Memory B cell (primary cell): ENCODE data around the gene RPL22.

Experiments
- ATAC-seq: fragments of 150-1000 bp; cut with Tn5 transposase; 2 replicates; pipeline ENCODE4 v1.10.0; 2021; ENCODE audit warnings: low read depth, mild to moderate bottlenecking, moderate library complexity
- DNase-seq, 2 donors: peaks; one replicate each; pipeline ENCODE4 v3.0.0; 2022; ENCODE audit warnings: low spot score in 2 of 2
- H3K27ac Mint-ChIP-seq: one replicate; pipeline ENCODE4 v1.8.0; 2022; ENCODE audit warnings: mild to moderate bottlenecking, moderate library complexity, mixed read lengths
- H3K27me3 Mint-ChIP-seq: one replicate; pipeline ENCODE4 v1.8.0; 2022; ENCODE audit warnings: mixed read lengths
- H3K36me3 Mint-ChIP-seq: one replicate; pipeline ENCODE4 v1.8.0; 2022; ENCODE audit warnings: mild to moderate bottlenecking, mixed read lengths
- H3K4me1 Mint-ChIP-seq: one replicate; pipeline ENCODE4 v1.8.0; 2022; ENCODE audit warnings: mixed read lengths
- H3K4me3 Mint-ChIP-seq: one replicate; pipeline ENCODE4 v1.8.0; 2022; ENCODE audit warnings: mild to moderate bottlenecking, moderate library complexity, mixed read lengths
- H3K9me3 Mint-ChIP-seq: one replicate; pipeline ENCODE4 v1.8.0; 2022; ENCODE audit warnings: mixed read lengths

Gene RPL22

GRCh38 chr1:6202256-6202655 is 2.9 kb upstream of the RPL22 start:
- no peak for DNase-seq
- no peak for ATAC-seq
- H3K4me3 Mint-ChIP-seq, result no peak overlapping the region
- H3K27me3 Mint-ChIP-seq, result peaks cover 5% of the 10 kb centered on the region
- H3K27ac Mint-ChIP-seq, result no peak overlapping the region
- peaks cover 2% of the 10 kb centered on the region for H3K9me3 Mint-ChIP-seq
- H3K36me3 Mint-ChIP-seq, result peaks cover 9% of the 10 kb centered on the region
- peaks cover 24% of the 10 kb centered on the region for H3K4me1 Mint-ChIP-seq

GRCh38 chr1:6200188-6200809 is 904 bp upstream of the RPL22 start:
- H3K36me3 Mint-ChIP-seq, result peaks cover 17% of the 10 kb centered on the region
- no peak for ATAC-seq
- peaks cover 27% of the 10 kb centered on the region for H3K4me1 Mint-ChIP-seq
- peaks cover 1% of the 10 kb centered on the region for H3K27me3 Mint-ChIP-seq
- peak overlapping the region; percentile 24 for H3K27ac Mint-ChIP-seq
- H3K4me3 Mint-ChIP-seq, result peak overlapping the region; percentile 95
- peaks cover 2% of the 10 kb centered on the region for H3K9me3 Mint-ChIP-seq
- DNase-seq, result no peak

DNA sequence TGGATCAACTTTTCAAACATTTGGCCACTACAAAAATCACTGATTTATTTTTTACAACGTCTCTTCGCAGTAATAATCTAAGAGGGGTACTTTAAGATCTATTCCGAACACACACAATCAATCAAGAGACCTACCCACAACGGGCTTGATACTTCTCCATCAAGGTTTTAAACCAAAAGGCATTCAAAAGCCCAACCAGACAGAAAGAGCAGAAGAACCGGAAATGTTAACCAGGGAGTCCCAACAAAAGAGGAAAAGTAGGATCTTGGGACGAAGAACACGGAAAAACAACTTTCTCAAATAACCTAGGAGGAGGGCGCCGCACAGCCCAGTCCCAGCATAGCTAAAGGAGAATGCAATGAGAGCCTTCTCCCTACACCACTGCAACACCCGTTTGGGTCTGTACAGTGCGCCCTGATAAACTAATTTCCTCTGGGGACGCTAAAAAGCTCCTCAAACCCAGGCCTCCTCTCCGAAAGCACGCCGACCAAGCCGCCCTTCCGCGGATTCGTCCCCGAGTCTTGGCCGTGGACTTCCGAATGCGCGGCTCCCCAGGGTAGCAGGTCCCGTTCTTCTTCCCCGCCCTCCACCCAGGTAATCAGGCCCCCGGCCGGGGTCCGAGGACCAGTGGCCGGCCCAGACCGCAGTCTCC is 623 bp downstream of the RPL22 start:
- peaks cover 2% of the 10 kb centered on the region for H3K9me3 Mint-ChIP-seq
- H3K27ac Mint-ChIP-seq, result peak overlapping the region; percentile 95

DNA sequence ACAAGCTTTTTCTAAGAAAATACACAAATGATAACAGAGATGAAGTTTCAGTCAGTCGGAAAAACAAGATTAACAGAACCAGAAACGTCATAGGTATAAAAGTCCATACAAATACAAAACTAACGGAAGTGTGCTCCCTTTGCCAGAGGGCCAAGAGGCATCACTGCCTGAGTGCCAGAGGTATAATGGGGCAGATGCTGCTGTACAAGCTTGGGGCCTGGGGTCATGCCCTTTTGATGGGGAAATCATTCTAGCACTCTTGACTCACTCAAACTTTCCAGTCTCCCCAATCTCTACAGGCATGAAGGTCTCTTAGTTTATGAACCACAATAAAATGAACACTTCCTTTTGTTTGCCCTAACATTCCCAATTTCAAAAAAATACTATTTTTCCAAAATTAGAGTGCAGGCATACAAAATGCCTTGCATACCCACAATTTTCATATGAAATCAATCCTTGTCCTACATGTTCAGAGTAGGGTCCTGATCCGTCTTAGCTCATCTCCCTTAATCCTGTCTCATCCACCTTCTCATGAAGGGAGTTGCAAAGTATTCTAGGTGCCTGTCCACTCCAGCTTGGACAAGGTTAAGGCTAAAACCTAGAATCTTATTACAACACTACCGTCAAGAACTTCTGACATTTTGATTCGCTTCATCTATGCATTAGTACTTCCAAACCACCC is 1.5 kb downstream of the RPL22 start:
- ATAC-seq (no peak), DNase-seq (no peak)
- Mint-ChIP-seq H3K27ac (peak overlapping the region; percentile 95), H3K27me3 (no peaks in the 10 kb centered on the region), H3K9me3 (peaks cover 2% of the 10 kb centered on the region), H3K4me1 (peaks cover 28% of the 10 kb centered on the region), H3K4me3 (peak overlapping the region; percentile 95), H3K36me3 (peaks cover 19% of the 10 kb centered on the region)

More for the DNA sequence above, 623 bp downstream of the RPL22 start:
- DNase-seq, result no peak
- Mint-ChIP-seq H3K4me3 (peak overlapping the region; percentile 95), H3K36me3 (peaks cover 17% of the 10 kb centered on the region), H3K4me1 (peaks cover 27% of the 10 kb centered on the region), H3K27me3 (no peaks in the 10 kb centered on the region)
- ATAC-seq, result peak; percentile 5

GRCh38 chr1:6191968-6192367 is 7.4 kb downstream of the RPL22 start:
- Mint-ChIP-seq H3K4me1 (peaks cover 15% of the 10 kb centered on the region), H3K4me3 (no peak overlapping the region), H3K9me3 (no peaks in the 10 kb centered on the region), H3K27me3 (no peaks in the 10 kb centered on the region), H3K27ac (no peak overlapping the region), H3K36me3 (peaks cover 23% of the 10 kb centered on the region)
- ATAC-seq (no peak), DNase-seq (no peak)

- peaks cover 28% of the 10 kb centered on the region for H3K36me3 Mint-ChIP-seq
- no peak for ATAC-seq
- peaks cover 14% of the 10 kb centered on the region for H3K4me1 Mint-ChIP-seq
- H3K4me3 Mint-ChIP-seq, result no peak overlapping the region
- no peak for DNase-seq
- H3K27ac Mint-ChIP-seq, result no peak overlapping the region
- H3K27me3 Mint-ChIP-seq, result no peaks in the 10 kb centered on the region
- H3K9me3 Mint-ChIP-seq, result no peaks in the 10 kb centered on the region
Measured at GRCh38 chr1:6188466-6188865, 10.9 kb downstream of the RPL22 start.

DNA sequence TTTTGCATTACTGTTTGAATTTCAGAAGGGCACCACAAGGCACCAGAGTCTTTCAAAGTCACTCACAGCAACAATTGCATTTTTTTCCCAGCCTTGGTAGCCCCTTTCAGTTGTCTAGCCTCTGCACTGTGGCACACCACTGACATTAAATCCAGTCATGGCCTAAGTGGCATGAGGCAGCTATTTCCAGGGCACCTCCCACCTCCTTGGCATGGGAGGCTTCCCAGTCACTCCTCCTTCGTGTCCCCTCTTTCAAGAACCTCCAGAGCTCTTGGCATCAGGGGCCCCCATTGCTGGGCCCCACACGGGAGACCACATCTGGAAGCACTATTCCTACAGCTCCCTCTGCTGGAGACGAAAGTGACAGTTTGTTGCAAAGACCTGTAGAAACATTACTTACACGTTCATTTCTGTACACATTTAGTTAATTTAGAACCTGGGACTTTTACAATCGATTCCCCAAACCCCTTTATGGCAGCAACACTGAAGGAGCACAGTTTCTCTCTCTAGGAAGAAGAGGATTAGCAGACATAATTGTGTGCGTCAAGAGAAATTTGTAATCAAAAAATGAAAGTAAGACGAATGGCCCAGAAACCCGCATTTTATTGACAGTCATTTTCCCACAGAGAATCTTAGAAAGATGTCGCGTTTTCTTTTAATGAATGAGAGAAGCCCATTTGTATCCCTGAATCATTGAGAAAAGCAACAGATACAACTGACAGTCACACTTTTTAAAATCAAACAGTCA is 13.6 kb downstream of the RPL22 start:
- ATAC-seq, result no peak

DNA sequence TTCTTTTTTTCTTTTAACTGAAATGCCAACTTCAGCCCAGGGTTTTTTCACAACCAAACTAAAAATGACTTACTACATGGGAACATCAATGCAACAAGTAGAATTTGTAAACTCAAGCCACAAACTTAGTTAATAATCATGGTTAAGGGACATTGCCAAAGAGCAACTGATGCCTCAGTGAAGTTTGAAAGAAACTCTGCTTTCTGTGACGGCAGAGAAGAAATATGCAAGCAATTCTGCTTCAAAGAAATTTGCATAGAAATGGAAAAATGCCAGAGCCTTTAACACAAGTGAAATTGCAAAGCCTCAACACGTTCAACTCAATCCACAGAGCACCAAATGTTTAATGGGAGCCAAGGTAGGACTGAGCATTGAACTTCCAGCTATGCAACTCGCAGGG is 14.2 kb downstream of the RPL22 start:
- H3K9me3 Mint-ChIP-seq, result no peaks in the 10 kb centered on the region
- DNase-seq (no peak), ATAC-seq (no peak)
- H3K27me3 Mint-ChIP-seq, result peaks cover 4% of the 10 kb centered on the region
- no peak overlapping the region for H3K27ac Mint-ChIP-seq
- H3K4me1 Mint-ChIP-seq, result peaks cover 19% of the 10 kb centered on the region
- no peak overlapping the region for H3K4me3 Mint-ChIP-seq
- peaks cover 20% of the 10 kb centered on the region for H3K36me3 Mint-ChIP-seq

More for the DNA sequence above, 13.6 kb downstream of the RPL22 start:
- H3K4me1 Mint-ChIP-seq, result peaks cover 20% of the 10 kb centered on the region
- H3K27me3 Mint-ChIP-seq, result peaks cover 4% of the 10 kb centered on the region
- H3K4me3 Mint-ChIP-seq, result no peak overlapping the region
- H3K9me3 Mint-ChIP-seq, result no peaks in the 10 kb centered on the region
- peaks cover 21% of the 10 kb centered on the region for H3K36me3 Mint-ChIP-seq
- H3K27ac Mint-ChIP-seq, result no peak overlapping the region
- DNase-seq, result no peak

DNA sequence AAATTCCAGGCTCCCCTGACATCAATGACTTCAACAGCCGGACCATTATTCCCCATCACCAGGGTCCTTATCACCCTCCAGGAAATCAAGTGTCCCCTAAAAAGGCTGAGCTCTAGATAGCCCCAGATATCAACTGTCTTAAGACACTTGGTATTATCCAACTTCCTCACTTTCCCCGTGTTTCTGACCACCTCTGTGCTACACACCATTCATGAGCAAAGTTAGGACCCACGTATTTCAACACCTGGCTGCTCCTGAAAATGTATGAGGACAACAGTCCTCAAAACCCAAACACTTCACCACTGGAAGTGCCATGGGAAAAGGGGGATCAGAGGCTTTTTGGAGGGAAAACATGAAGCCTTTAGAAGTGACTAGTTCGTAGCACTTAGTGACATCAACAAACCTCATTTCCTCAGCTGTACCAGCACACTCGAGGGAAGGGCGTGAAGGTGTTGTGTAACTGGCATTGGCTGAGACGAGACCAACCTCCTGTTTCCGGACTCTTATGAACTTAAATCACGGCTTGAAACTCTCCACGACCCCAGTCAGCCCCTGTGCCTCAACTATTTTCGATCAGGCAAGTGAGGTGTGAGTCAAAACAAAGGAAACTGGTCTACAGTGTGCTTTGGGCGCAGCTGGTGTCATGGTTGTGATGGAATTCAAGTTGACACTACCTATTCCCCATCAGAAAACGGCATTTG is 15.2 kb downstream of the RPL22 start:
- no peak for DNase-seq
- Mint-ChIP-seq H3K4me1 (peaks cover 17% of the 10 kb centered on the region), H3K4me3 (no peak overlapping the region), H3K36me3 (peaks cover 17% of the 10 kb centered on the region), H3K27me3 (peaks cover 4% of the 10 kb centered on the region), H3K27ac (no peak overlapping the region), H3K9me3 (no peaks in the 10 kb centered on the region)
- no peak for ATAC-seq

- peaks cover 16% of the 10 kb centered on the region for H3K4me1 Mint-ChIP-seq
- H3K27ac Mint-ChIP-seq, result no peak overlapping the region
- ATAC-seq (no peak), DNase-seq (no peak)
- H3K4me3 Mint-ChIP-seq, result no peak overlapping the region
- peaks cover 6% of the 10 kb centered on the region for H3K27me3 Mint-ChIP-seq
- H3K36me3 Mint-ChIP-seq, result peaks cover 12% of the 10 kb centered on the region
- H3K9me3 Mint-ChIP-seq, result no peaks in the 10 kb centered on the region
Measured at GRCh38 chr1:6183520-6183989, 15.8 kb downstream of the RPL22 start.

GRCh38 chr1:6181347-6181770 is 18.0 kb downstream of the RPL22 start:
- no peaks in the 10 kb centered on the region for H3K9me3 Mint-ChIP-seq
- H3K4me1 Mint-ChIP-seq, result peaks cover 14% of the 10 kb centered on the region
- DNase-seq, result no peak
- H3K27me3 Mint-ChIP-seq, result peaks cover 12% of the 10 kb centered on the region
- no peak overlapping the region for H3K27ac Mint-ChIP-seq
- no peak for ATAC-seq
- H3K4me3 Mint-ChIP-seq, result peak overlapping the region; percentile 60
- peaks cover 10% of the 10 kb centered on the region for H3K36me3 Mint-ChIP-seq

DNA sequence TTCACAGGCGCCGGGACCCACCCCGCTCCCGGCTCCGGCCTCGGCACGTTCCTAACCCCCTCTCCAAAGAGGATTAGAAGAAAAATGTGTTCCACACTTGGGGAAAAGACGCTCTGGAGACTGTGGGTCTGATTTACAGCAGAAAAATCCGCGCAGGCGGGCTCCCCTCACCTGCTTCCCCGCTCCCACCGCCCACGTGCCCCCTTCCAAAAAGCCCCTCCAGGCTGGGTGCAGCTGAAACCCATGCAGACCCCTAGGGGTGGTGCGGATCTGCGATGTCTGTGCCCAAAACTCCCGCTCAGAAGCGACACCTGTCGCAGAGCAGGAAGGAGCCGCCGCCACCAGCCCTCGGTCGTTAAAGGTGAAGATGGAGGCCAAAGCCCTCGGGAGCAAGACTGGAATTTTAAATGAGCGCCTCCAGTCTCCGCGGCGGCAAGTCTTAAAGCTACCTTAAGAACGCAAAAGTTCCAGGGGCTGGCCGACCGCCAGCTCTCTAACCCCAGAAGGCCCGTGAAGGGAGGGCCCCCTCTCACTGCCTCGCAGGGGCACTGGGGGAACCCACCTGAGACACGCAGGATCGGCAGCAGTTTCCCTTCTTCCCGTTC is 18.6 kb downstream of the RPL22 start:
- H3K4me1 Mint-ChIP-seq, result peaks cover 13% of the 10 kb centered on the region
- peaks cover 7% of the 10 kb centered on the region for H3K36me3 Mint-ChIP-seq
- ATAC-seq (peak; percentile 48), DNase-seq (no peak)
- no peak overlapping the region for H3K27ac Mint-ChIP-seq
- H3K4me3 Mint-ChIP-seq, result peak overlapping the region; percentile 60
- H3K27me3 Mint-ChIP-seq, result peaks cover 12% of the 10 kb centered on the region
- H3K9me3 Mint-ChIP-seq, result no peaks in the 10 kb centered on the region

DNA sequence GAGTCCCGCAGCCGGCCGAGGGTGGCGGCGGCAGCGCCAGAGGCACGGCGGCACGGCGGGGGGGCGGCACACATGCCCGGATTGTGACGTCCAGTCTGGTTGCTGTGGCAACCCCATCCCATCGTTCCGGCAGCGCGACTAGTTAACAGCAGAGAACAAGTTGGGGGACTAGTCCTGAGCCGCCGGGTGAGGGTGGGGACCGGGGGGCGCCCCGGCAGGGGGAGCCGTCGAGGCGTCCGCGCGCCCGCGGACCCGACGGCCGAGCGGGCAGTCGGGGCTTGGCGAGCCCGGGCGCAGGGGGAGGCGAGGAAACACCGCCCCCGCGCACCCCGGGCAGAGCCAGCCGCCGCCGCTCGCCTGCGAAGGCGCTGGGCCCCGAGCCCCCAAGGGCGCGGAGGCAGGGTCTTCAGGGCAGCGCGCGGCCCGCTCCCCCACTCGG is 19.1 kb downstream of the RPL22 start, which contains the start of gene CHD5:
CHD5 (minus strand) TSS at position 54 of the 439 bp plus-strand sequence. CDS start 298 bp downstream, outside the sequence.
- peak; percentile 24 for ATAC-seq
- DNase-seq, result no peak
- Mint-ChIP-seq H3K27ac (no peak within 1 kb of the TSS), H3K27me3 (peaks cover 12% of the 10 kb centered on the region), H3K4me3 (peak within 1 kb of the TSS; percentile 60), H3K4me1 (peaks cover 11% of the 10 kb centered on the region), H3K9me3 (no peaks in the 10 kb centered on the region), H3K36me3 (peaks cover 5% of the 10 kb centered on the region)
